Activated T-helper 17 cell treated with anti-CD3 and anti-CD28 coated beads, Interleukin-2, amount 50 U/mL, for 72 hours (primary cell): ENCODE results near the gene PGGHG. TPM values are rescaled to one million over a fixed set of nuclear protein-coding genes. Genes with fewer than 3 reads are reported as not detected.
"Not testable (repeated sequence)": the region's sequence is repeated elsewhere in the genome, so short reads cannot be mapped to it uniquely, and the experiment has no call there.

Experiments used
- ATAC-seq: fragments of 150-1000 bp; cut with Tn5 transposase; replicated peaks from 2 replicates; pipeline ENCODE4 v1.10.0; 2021; ENCODE audit warnings: mild to moderate bottlenecking, moderate library complexity
- H3K27ac Mint-ChIP-seq: one replicate; pipeline ENCODE4 v1.8.0; 2022; ENCODE audit warnings: mixed read lengths
- H3K27me3 Mint-ChIP-seq: one replicate; pipeline ENCODE4 v1.8.0; 2022; ENCODE audit warnings: mixed read lengths
- H3K36me3 Mint-ChIP-seq: one replicate; pipeline ENCODE4 v1.8.0; 2022; ENCODE audit warnings: low read depth, mild to moderate bottlenecking, mixed read lengths
- H3K4me1 Mint-ChIP-seq: one replicate; pipeline ENCODE4 v1.8.0; 2022; ENCODE audit warnings: mixed read lengths
- H3K4me3 Mint-ChIP-seq: one replicate; pipeline ENCODE4 v1.8.0; 2022; ENCODE audit warnings: mild to moderate bottlenecking, mixed read lengths
- H3K9me3 Mint-ChIP-seq: one replicate; pipeline ENCODE4 v1.8.0; 2022; ENCODE audit warnings: mixed read lengths
- total RNA-seq, 2 donors: library from RNA; stranded (reverse); gene quantifications; one replicate each; pipeline ENCODE4 v1.2.3, GENCODE V29; 2022

The PGGHG gene
- total RNA-seq, 2 donors from 2014 or later = 31.7 to 196 TPM

- H3K36me3 Mint-ChIP-seq = peaks cover 25% of the 10 kb centered on the region
- peaks cover 5% of the 10 kb centered on the region for H3K27me3 Mint-ChIP-seq
- no peak overlapping the region for H3K27ac Mint-ChIP-seq
- peak; percentile 20 for ATAC-seq
- H3K4me1 Mint-ChIP-seq = peaks cover 30% of the 10 kb centered on the region
- H3K9me3 Mint-ChIP-seq = peaks cover 4% of the 10 kb centered on the region
- peak overlapping the region; percentile 71 for H3K4me3 Mint-ChIP-seq
Measured at GRCh38 chr11:279040-279965, 9.6 kb upstream of the PGGHG start.

- peak; percentile 57 for ATAC-seq
- H3K4me3 Mint-ChIP-seq = peak overlapping the region; percentile 71
- peaks cover 30% of the 10 kb centered on the region for H3K4me1 Mint-ChIP-seq
- peaks cover 25% of the 10 kb centered on the region for H3K36me3 Mint-ChIP-seq
- H3K27me3 Mint-ChIP-seq = peaks cover 5% of the 10 kb centered on the region
- H3K27ac Mint-ChIP-seq = no peak overlapping the region
- H3K9me3 Mint-ChIP-seq = peaks cover 4% of the 10 kb centered on the region
Measured at GRCh38 chr11:279966-280705, 8.8 kb upstream of the PGGHG start.

- Mint-ChIP-seq H3K4me1 (peaks cover 31% of the 10 kb centered on the region), H3K27me3 (peaks cover 5% of the 10 kb centered on the region), H3K4me3 (peak overlapping the region; percentile 71), H3K36me3 (peaks cover 25% of the 10 kb centered on the region), H3K27ac (no peak overlapping the region), H3K9me3 (peaks cover 4% of the 10 kb centered on the region)
- ATAC-seq = peak; percentile 43
Measured at GRCh38 chr11:280706-281485, 8.0 kb upstream of the PGGHG start.

GRCh38 chr11:281486-282161, 7.3 kb upstream of the PGGHG start:
- H3K9me3 Mint-ChIP-seq = peaks cover 4% of the 10 kb centered on the region
- H3K4me1 Mint-ChIP-seq = peaks cover 35% of the 10 kb centered on the region
- ATAC-seq = no peak
- H3K27ac Mint-ChIP-seq = no peak overlapping the region
- H3K27me3 Mint-ChIP-seq = peaks cover 5% of the 10 kb centered on the region
- peaks cover 25% of the 10 kb centered on the region for H3K36me3 Mint-ChIP-seq
- H3K4me3 Mint-ChIP-seq = peak overlapping the region; percentile 71

- Mint-ChIP-seq H3K4me1 (peaks cover 36% of the 10 kb centered on the region), H3K9me3 (peaks cover 4% of the 10 kb centered on the region), H3K36me3 (peaks cover 31% of the 10 kb centered on the region), H3K4me3 (peak overlapping the region; percentile 71), H3K27me3 (peaks cover 5% of the 10 kb centered on the region), H3K27ac (no peak overlapping the region)
- no peak for ATAC-seq
Measured at GRCh38 chr11:282171-282570, 6.8 kb upstream of the PGGHG start.

- ATAC-seq = no peak
- Mint-ChIP-seq H3K27me3 (peaks cover 5% of the 10 kb centered on the region), H3K9me3 (no peaks in the 10 kb centered on the region), H3K4me1 (peaks cover 32% of the 10 kb centered on the region), H3K36me3 (peaks cover 36% of the 10 kb centered on the region), H3K4me3 (peak overlapping the region; percentile 71), H3K27ac (no peak overlapping the region)
Measured at GRCh38 chr11:282630-283360, 6.1 kb upstream of the PGGHG start.

- H3K27me3 Mint-ChIP-seq = peaks cover 5% of the 10 kb centered on the region
- no peak for ATAC-seq
- peaks cover 28% of the 10 kb centered on the region for H3K4me1 Mint-ChIP-seq
- no peak overlapping the region for H3K27ac Mint-ChIP-seq
- H3K36me3 Mint-ChIP-seq = peaks cover 40% of the 10 kb centered on the region
- H3K4me3 Mint-ChIP-seq = peak overlapping the region; percentile 71
- H3K9me3 Mint-ChIP-seq = no peaks in the 10 kb centered on the region
Measured at GRCh38 chr11:283405-284104, 5.4 kb upstream of the PGGHG start.

GRCh38 chr11:284105-285020, 4.6 kb upstream of the PGGHG start:
- Mint-ChIP-seq H3K27me3 (peaks cover 5% of the 10 kb centered on the region), H3K27ac (no peak overlapping the region), H3K36me3 (peaks cover 36% of the 10 kb centered on the region), H3K9me3 (no peaks in the 10 kb centered on the region), H3K4me1 (peaks cover 25% of the 10 kb centered on the region), H3K4me3 (no peak overlapping the region)
- no peak for ATAC-seq

- no peak overlapping the region for H3K27ac Mint-ChIP-seq
- H3K9me3 Mint-ChIP-seq = no peaks in the 10 kb centered on the region
- no peak for ATAC-seq
- peaks cover 25% of the 10 kb centered on the region for H3K4me1 Mint-ChIP-seq
- H3K36me3 Mint-ChIP-seq = peaks cover 44% of the 10 kb centered on the region
- H3K27me3 Mint-ChIP-seq = peaks cover 5% of the 10 kb centered on the region
- no peak overlapping the region for H3K4me3 Mint-ChIP-seq
Measured at GRCh38 chr11:285021-285893, 3.7 kb upstream of the PGGHG start.

- Mint-ChIP-seq H3K27ac (no peak overlapping the region), H3K36me3 (peaks cover 48% of the 10 kb centered on the region), H3K9me3 (no peaks in the 10 kb centered on the region), H3K27me3 (peaks cover 5% of the 10 kb centered on the region), H3K4me1 (peaks cover 25% of the 10 kb centered on the region), H3K4me3 (no peak overlapping the region)
- ATAC-seq = no peak
Measured at GRCh38 chr11:285894-286220, 3.1 kb upstream of the PGGHG start.

- H3K36me3 Mint-ChIP-seq = peaks cover 46% of the 10 kb centered on the region
- peak overlapping the region; percentile 97 for H3K4me3 Mint-ChIP-seq
- ATAC-seq = peak; percentile 13
- H3K4me1 Mint-ChIP-seq = peaks cover 20% of the 10 kb centered on the region
- H3K27me3 Mint-ChIP-seq, H3K9me3 Mint-ChIP-seq: not testable (repeated sequence)
- H3K27ac Mint-ChIP-seq = peak overlapping the region; percentile 96
Measured at GRCh38 chr11:286977-287820, 1.7 kb upstream of the PGGHG start.
